K562 (cell line): Measurements from ENCODE around the gene HOXB6. TPM values are rescaled to one million over a fixed set of nuclear protein-coding genes. Genes with fewer than 3 reads are reported as not detected.

Experiments used
- BHLHE40 ChIP-seq: IDR thresholded peaks from 2 replicates; pipeline ENCODE4 v1.6.1; 2011; ENCODE audit warnings: low read length, improper control_type of control experiment
- E2F4 ChIP-seq: sonication (generic); formaldehyde crosslinking; IDR thresholded peaks from 2 replicates; pipeline ENCODE4 v1.8.0; 2022; ENCODE audit warnings: mild to moderate bottlenecking, low read depth, missing genetic modification reagents
- GTF3C2 ChIP-seq: IDR thresholded peaks from 3 replicates; pipeline ENCODE4 v1.6.1; 2011; ENCODE audit warnings: borderline replicate concordance, mild to moderate bottlenecking, moderate library complexity; ENCODE audit not compliant: insufficient read length; ENCODE audit errors: extremely low read depth
- MLX ChIP-seq, 2 experiments: fragments of 450-650 bp in 1 of 2; sonication (generic) in 1 of 2; formaldehyde crosslinking; conservative IDR thresholded peaks; 2 replicates each; pipeline versions ENCODE4 v1.4.0 to v1.8.1; 2020 to 2022; ENCODE audit warnings: mild to moderate bottlenecking in 1 of 2, missing genetic modification reagents in 1 of 2
- MTA1 ChIP-seq: fragments of 450-650 bp; IDR thresholded peaks from 2 replicates; pipeline ENCODE4 v1.6.1; 2017; ENCODE audit warnings: borderline replicate concordance
- NFRKB ChIP-seq: fragments of 450-650 bp; IDR thresholded peaks from 2 replicates; pipeline ENCODE4 v1.6.1; 2016; ENCODE audit warnings: low read depth
- NR0B1 ChIP-seq: fragments of 450-650 bp; IDR thresholded peaks from one replicate; pipeline ENCODE4 v1.6.1; 2018; ENCODE audit warnings: mild to moderate bottlenecking, moderate library complexity; ENCODE audit not compliant: partially characterized antibody
- NR2C2 ChIP-seq, 2 experiments: fragments of 200-800 bp in 1 of 2; sonication (Bioruptor generic) in 1 of 2; sonication (generic) in 1 of 2; formaldehyde crosslinking in 1 of 2; IDR thresholded peaks; 2 replicates each; pipeline versions ENCODE4 v1.6.1 to v1.8.0; 2016 to 2022; ENCODE audit warnings: mild to moderate bottlenecking in 1 of 2, missing compliant biosample characterization in 1 of 2, missing genetic modification characterization in 1 of 2, missing genetic modification reagents in 1 of 2
- PBX2 ChIP-seq, 2 experiments: IDR thresholded peaks in 1 of 2; conservative IDR thresholded peaks in 1 of 2; 2 replicates each; pipeline ENCODE4 v1.6.1; 2016; ENCODE audit warnings: low read depth in 2 of 2, mild to moderate bottlenecking in 1 of 2, missing compliant biosample characterization in 1 of 2, missing genetic modification characterization in 1 of 2, moderate library complexity in 1 of 2
- PHB ChIP-seq: fragments of 250-450 bp; sonication (Bioruptor Pico); IDR thresholded peaks from 2 replicates; pipeline ENCODE4 v1.5.0; 2021
- ZKSCAN8 ChIP-seq: fragments of 200-800 bp; sonication (Bioruptor generic); IDR thresholded peaks from 2 replicates; pipeline ENCODE4 v1.6.1; 2016; ENCODE audit warnings: missing genetic modification characterization, missing compliant biosample characterization
- ZNF436 ChIP-seq: fragments of 250-450, 450-650 bp; sonication (Bioruptor Pico); formaldehyde crosslinking; IDR thresholded peaks from 2 replicates; pipeline ENCODE4 v1.7.0; 2020; ENCODE audit warnings: mild to moderate bottlenecking
- ZNF584 ChIP-seq: fragments of 200-800 bp; sonication (Bioruptor generic); IDR thresholded peaks from 2 replicates; pipeline ENCODE4 v1.6.1; 2016; ENCODE audit warnings: low read depth, mild to moderate bottlenecking, missing genetic modification characterization, missing compliant biosample characterization
- ZNF695 ChIP-seq: fragments of 450-650 bp; formaldehyde crosslinking; IDR thresholded peaks from 2 replicates; pipeline ENCODE4 v1.4.0; 2020; ENCODE audit warnings: mild to moderate bottlenecking, moderate library complexity
- polyA plus RNA-seq, 8 experiments: library from polyadenylated mRNA; depleted of rRNA in 4 of 8; stranded (reverse) in 5 of 8; unstranded in 3 of 8; fragments of >200 nt; fragmentation: Nextera tagmentation in 2 of 8; fragmentation: Illumina TruSeq in 1 of 8; extraction: Ambion mirVana in 2 of 8; extraction: Trizol in 1 of 8; gene quantifications; 2 replicates each; pipeline versions ENCODE4 v1.2.1 to v1.2.3, GENCODE V29; 2011 to 2014; ENCODE audit warnings: inconsistent platforms in 1 of 8, missing spikeins in 1 of 8
- total RNA-seq, 7 experiments: library from RNA; depleted of rRNA in 6 of 7; stranded (reverse); fragments of >200 nt in 6 of 7; fragmentation: Illumina TruSeq in 2 of 7; extraction: Trizol in 2 of 7; gene quantifications; 2 replicates each; pipeline versions ENCODE4 v1.2.1 to v1.2.3, GENCODE V29; 2011 to 2021; ENCODE audit warnings: low replicate concordance in 1 of 7

HOXB6 gene
- total and polyA plus RNA-seq, 9 of the 15 experiments (the other 6 are each of a cell fraction or from before 2014, with no cell fraction given), result 1.2 to 14.8 (median 4.9) TPM

- TF ChIP-seq NR0B1 (no peak), MLX (CRISPR knock-in tag; conservative IDR thresholded peaks at IDR 0.05) (0 out of 4 replicates have a peak, but pooled peaks of 1 of the 2 experiments have one; percentile 45), GTF3C2 (no peak), ZNF436 (CRISPR knock-in tag) (no peak), PBX2 (CRISPR knock-in tag; IDR thresholded peaks at IDR 0.05; ENCODE audit: low read depth) (no peak), PBX2 (tag; conservative IDR thresholded peaks at IDR 0.05; ENCODE audit: low read depth) (peak; percentile 38), ZNF584 (CRISPR knock-in tag) (no peak), PHB (no peak), E2F4 (CRISPR knock-in tag) (no peak), BHLHE40 (no peak), MTA1 (peak; percentile 65; the same call in 1 of the 2 replicates), ZKSCAN8 (CRISPR knock-in tag) (no peak), NFRKB (peak; percentile 62; the same call in 1 of the 2 replicates), NR2C2 (CRISPR knock-in tag; IDR thresholded peaks at IDR 0.05) (no peak), NR2C2 (tag; IDR thresholded peaks at IDR 0.05) (peak; percentile 58), ZNF695 (CRISPR knock-in tag) (0 out of 2 replicates have a peak, but pooled peaks have one; percentile 54)
Measured at GRCh38 chr17:48578616-48579470, 25.9 kb downstream of the HOXB6 start (continued).
